Measurements from ENCODE around the gene DHCR7.

DNA sequence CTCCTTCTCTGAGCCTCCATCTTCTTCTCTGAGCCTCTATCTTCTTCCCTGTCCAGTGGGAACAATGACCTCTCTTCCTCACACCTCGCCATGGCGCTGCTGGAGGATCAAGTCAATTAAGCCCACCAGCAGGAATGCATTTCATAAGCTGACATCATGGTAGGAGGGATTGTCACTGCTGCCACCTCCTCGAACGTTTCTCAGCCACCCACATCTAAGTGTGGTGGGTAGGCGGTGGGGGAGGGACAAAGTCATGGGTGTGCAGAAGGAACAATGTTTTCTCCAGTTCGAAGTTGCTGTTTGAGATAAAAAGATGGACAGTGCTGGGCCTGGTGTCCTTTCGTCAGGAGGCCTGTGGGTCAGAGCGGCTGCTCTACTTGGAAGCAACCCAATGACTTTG lies 44.0 kb downstream of the DHCR7 start:
- TF ChIP-seq CTCF (IDR thresholded peaks at IDR 0.05) (no peak), EP300 (IDR thresholded peaks at IDR 0.05) (no peak)

Data from upper lobe of left lung (tissue), 4 donors.